Activated CD4-positive, alpha-beta T cell treated with anti-CD3 and anti-CD28 coated beads, Interleukin-2, amount 50 U/mL, for 1 hour (primary cell): ENCODE measurements around the gene DNAJC15.
"Not testable (repeated sequence)": the region's sequence is repeated elsewhere in the genome, so short reads cannot be mapped to it uniquely, and the experiment has no call there.

Source experiments
- DNase-seq: peaks from one replicate; pipeline ENCODE4 v3.0.0-alpha.2; 2020

Gene DNAJC15

DNA sequence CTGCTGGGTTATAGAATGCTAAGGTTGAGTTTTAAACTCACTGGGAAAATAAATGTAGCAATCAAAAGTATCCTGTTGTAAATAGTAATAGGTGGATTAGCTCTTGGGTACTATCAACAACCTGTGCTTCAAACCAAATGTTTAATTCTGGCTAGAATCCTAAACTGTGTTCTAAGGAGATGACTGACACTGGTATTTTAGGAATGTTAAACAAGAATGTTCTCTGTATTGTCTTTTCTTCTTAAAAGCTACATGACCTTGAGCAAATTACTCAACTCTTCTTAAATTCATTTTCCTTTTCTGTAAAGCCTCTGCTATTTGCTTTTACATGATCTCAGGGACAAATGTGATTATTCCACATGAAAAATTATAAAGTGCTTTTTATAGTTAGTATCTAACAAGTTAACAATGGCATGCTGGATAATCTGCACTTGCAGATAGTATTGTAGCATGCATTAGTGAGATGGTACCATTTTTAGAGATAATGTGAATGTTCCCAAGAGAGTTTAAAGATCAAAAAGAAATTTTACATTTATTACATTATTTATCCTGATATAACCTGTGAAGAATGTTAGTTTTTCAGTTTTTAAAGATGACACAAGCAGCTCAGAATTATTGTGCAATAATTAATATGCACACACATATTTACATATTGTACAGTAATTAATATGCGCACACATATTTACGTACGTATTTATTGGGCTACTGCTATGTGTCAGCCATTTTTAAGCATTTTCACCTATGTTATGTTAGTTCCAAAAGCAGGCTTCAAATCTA is 17.7 kb upstream of the DNAJC15 start:
- DNase-seq, result no peak

DNA sequence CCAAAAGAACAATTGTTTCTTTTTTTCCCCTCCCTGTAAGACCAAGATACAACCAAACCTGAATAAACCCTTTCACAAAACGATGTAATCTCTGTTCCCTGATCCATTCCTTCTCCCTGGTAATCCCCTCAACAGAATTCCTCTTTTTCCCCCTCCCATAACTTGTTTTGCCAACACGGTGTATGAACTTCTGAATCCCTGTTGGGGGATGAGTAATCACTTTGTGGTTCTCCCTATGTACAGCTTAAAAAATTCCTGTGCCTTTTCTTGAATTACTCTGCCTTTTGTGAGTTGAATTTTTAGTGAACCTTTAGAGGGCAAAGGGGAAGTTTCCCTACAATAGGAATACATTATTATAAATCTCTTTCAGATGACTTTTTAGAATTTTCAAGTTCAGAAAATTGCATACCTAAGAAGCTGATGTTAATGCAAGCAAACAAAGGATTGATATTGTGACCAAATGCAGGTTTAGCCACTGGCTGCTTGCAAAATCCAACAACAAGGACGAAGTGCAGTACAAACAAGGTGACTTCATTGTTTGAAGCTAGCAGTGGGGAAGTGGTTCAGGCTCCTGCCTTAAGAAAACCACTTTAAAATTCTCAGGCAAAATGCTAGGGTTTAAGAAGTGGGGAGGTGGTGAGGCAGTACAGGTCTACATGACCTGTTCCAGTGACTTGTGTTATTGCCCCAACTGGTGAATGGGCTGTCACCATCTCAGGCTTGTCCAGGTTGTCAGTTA is 16.3 kb upstream of the DNAJC15 start:
- no peak for DNase-seq

DNA sequence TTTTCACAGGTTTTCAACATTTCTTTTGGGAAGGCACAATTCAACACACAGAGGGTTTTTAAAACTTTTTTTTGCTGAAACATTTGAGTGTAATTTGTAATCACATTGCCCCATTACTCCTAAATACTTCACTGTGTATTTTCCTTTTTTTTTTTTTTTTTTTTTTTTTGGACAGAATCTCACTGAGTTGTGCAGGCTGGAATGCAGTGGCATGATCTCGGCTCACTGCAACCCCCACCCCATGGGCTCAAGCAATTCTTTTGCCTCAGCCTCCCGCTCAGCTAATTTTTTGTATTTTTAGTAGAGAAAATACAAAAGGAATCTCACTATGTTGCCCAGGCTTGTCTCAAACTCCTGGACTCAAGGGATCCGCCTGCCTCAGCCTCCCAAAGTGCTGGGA is 14.8 kb upstream of the DNAJC15 start:
- no peak for DNase-seq

DNA sequence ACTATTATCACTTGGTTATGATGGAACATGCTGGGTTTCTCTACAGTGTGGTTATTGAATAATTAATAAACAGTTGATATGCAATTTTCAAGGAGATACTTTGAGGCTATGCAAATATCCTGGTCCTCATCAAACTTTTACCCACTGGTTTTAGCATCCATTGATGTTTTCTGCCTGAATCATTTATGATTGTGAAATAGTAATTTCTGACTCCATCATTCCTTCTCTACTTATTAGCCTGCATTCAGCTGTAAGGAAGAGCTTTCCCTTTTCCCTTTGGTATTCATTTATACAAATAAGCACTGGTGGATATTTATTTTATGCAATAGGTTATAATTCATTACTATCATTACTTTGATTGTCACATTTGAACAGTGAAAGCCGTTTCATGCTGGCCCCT is 13.9 kb upstream of the DNAJC15 start:
- no peak for DNase-seq

- no peak for DNase-seq
These were observed 9.2 kb upstream of the DNAJC15 start for GRCh38 chr13:43014162-43014561.

- no peak for DNase-seq
These were observed 7.2 kb upstream of the DNAJC15 start for GRCh38 chr13:43016226-43016625.

GRCh38 chr13:43019811-43020210 is 3.6 kb upstream of the DNAJC15 start:
- no peak for DNase-seq

GRCh38 chr13:43020794-43021193 is 2.6 kb upstream of the DNAJC15 start:
- no peak for DNase-seq

GRCh38 chr13:43021926-43022670 is 1.3 kb upstream of the DNAJC15 start:
- DNase-seq, result no peak

- DNase-seq, result no peak
These were observed 475 bp upstream of the DNAJC15 start for GRCh38 chr13:43022934-43023288.

DNA sequence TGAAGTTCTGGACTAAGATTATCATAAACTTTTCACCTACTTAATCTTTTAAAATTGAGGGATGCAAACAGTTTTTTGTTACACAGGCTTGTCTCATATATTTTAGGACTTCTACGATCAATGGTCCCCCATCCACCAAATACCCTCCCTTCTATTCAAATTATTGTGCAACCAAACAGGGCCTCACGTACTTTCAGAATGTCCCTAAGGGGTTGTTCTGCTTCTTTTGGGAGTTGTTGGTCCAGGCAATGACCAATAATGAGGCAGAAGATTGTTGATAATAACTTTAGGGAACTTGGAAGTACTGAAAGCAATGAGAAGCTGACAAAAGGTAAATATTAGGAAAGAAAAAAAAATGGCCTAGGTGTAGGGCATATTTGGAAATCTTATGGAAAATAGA is 2.9 kb downstream of the DNAJC15 start:
- DNase-seq, result no peak

DNA sequence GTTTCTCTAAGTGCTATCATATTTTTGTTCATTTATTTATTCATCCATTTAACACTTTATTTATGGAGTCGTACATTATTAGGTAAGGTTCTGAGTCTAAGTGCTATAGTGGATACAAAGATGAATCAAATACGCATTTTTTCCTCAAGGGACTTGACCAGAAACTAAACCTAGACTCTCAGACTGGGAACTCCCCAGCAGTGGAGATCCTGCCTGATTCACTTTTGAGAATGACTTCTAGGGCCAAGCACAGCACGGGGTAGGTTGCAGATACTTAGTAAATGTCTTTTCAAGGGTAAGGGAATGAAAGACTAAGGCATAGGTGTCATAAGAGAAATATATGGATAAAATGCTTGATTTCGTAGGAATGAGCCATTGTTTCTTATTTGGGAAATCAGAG is 7.2 kb downstream of the DNAJC15 start:
- no peak for DNase-seq

GRCh38 chr13:43031881-43032280 is 8.5 kb downstream of the DNAJC15 start:
- no peak for DNase-seq

- no peak for DNase-seq
These were observed 9.7 kb downstream of the DNAJC15 start for GRCh38 chr13:43033038-43033437.

- no peak for DNase-seq
These were observed 13.2 kb downstream of the DNAJC15 start for GRCh38 chr13:43036351-43037250.

GRCh38 chr13:43039966-43040365 is 16.6 kb downstream of the DNAJC15 start:
- no peak for DNase-seq

DNA sequence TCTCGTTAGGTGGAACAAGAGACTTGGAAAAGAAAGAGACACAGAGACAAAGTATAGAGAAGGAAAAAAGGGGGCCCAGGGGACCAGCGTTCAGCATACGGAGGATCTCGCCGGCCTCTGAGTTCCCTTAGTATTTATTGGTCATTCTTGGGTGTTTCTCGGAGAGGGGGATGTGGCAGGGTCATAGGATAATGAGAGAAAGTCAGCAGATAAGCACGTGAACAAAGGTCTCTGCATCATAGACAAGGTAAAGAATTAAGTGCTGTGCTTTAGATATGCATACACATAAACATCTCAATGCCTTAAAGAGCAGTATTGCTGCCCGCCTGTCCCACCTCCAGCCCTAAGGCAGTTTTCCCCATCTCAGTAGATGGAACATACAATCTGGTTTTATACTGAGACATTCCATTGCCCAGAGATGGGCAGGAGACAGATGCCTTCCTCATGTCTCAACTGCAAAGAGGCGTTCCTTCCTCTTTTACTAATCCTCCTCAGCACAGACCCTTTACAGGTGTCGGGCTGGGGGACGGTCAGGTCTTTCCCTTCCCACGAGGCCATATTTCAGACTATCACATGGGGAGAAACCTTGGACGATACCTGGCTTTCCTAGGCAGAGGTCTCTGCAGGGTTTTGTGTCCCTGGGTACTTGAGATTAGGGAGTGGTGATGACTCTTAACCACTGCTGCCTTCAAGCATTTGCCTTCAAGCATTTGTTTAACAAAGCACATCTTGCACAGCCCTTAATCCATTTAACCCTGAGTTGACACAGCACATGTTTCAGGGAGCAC is 17.4 kb downstream of the DNAJC15 start:
- DNase-seq, result not testable (repeated sequence)

DNA sequence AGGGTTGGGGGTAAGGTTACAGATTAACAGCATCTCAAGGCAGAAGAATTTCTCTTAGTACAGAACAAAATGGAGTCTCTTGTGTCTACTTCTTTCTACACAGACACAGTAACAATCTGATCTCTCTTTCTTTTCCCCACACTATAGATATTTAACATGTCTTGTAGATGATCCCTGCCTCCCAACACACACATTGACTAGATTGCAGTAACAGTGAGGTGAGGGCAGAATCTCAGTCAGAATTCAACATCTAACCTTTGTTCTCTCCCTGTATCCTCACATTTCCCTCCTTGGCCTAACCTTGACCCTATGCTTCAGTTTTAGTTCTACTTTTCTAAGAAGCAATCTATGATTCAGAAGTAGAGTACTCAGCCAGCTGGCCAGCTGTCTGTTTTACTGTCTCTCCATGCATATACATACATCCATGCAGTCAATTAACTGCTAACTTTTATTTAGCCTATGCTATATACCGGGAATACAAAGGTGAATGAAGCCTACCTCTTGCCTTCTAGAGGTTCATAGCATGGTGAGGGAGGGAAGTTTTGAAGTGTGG is 18.1 kb downstream of the DNAJC15 start:
- DNase-seq, result no peak

GRCh38 chr13:43042410-43042921 is 19.1 kb downstream of the DNAJC15 start:
- DNase-seq, result no peak

- DNase-seq, result no peak
These were observed 21.4 kb downstream of the DNAJC15 start for GRCh38 chr13:43044720-43045301.

- not testable (repeated sequence) for DNase-seq
These were observed 22.0 kb downstream of the DNAJC15 start for GRCh38 chr13:43045302-43045773.
